K562 (cell line): ENCODE measurements around the gene FANCG. TPM values are rescaled to one million over a fixed set of nuclear protein-coding genes. Genes with fewer than 3 reads are reported as not detected.

Source experiments
- ATAC-seq: fragments of 200-7000 bp; cut with Tn5 transposase; 3 replicates; pipeline ENCODE4 v1.9.1; 2020; ENCODE audit warnings: moderate library complexity
- BruUV-seq: library from RNA; stranded (reverse); fragments of 400-500 nt; replicated peaks from 2 replicates; lab custom pipeline; 2021; lab: Mats Ljungman, UMichigan
- CTCF ChIA-PET: fragments of 300-600 bp; formaldehyde crosslinking; extraction: SDS; loops from one replicate; lab custom pipeline; 2021; ENCODE audit warnings: low intra/inter-chr PET ratio; lab: Yijun Ruan, JAX
- POLR2A ChIA-PET: fragments of 300-600, 350-650 bp; sonication (Branson Sonifier 250); formaldehyde crosslinking; extraction: SDS; loops from one replicate; lab custom pipeline; 2021; ENCODE audit warnings: antibody characterized with exemption, inconsistent platforms; lab: Yijun Ruan, JAX
- DNase-seq, 4 experiments: peaks; one replicate each; pipeline versions ENCODE4 v3.0.0 to v3.0.0-alpha.2; 2011 to 2018; ENCODE audit warnings: low spot score in 3 of 4, mixed read lengths in 3 of 4; ENCODE audit errors: extremely low read depth in 1 of 4
- FAIRE-seq: peaks from 2 replicates; lab custom pipeline; 2011; peaks lifted over from hg19 to GRCh38; lab: Jason Lieb, UNC
- H2AFZ ChIP-seq: 2 replicates; pipeline ENCODE4 v1.6.0; 2011; ENCODE audit warnings: low read depth, low read length, control low read depth, inconsistent platforms
- H3K27ac ChIP-seq: fragments of 200-600 bp; 3 replicates; pipeline ENCODE4 v1.8.0; 2011; ENCODE audit warnings: low read depth, mild to moderate bottlenecking, control low read depth, inconsistent platforms, low read length, moderate library complexity, mixed read lengths; ENCODE audit errors: extremely low read depth
- H3K27me3 ChIP-seq, 2 experiments: fragments of 300-600 bp in 1 of 2; 2 replicates in 1 of 2; 3 replicates in 1 of 2; pipeline versions ENCODE4 v1.6.0 to v1.8.0; 2011; ENCODE audit warnings: inconsistent platforms in 2 of 2, low read length in 2 of 2, mild to moderate bottlenecking in 1 of 2, mixed read lengths in 1 of 2, moderate library complexity in 1 of 2; ENCODE audit not compliant: control insufficient read depth in 2 of 2, insufficient read depth in 2 of 2
- H3K36me3 ChIP-seq: fragments of 300-600 bp; 3 replicates; pipeline ENCODE4 v1.8.0; 2011; ENCODE audit warnings: mild to moderate bottlenecking, low read length, inconsistent platforms; ENCODE audit not compliant: control insufficient read depth, insufficient read depth
- H3K4me1 ChIP-seq, 2 experiments: fragments of 200-600 bp in 1 of 2; replicated peaks in 1 of 2; 2 replicates in 1 of 2; 3 replicates in 1 of 2; pipeline versions ENCODE4 v1.5.1 to v1.8.0; 2011; ENCODE audit warnings: inconsistent platforms in 2 of 2, low read length in 2 of 2, mild to moderate bottlenecking in 1 of 2, mixed read lengths in 1 of 2, moderate library complexity in 1 of 2; ENCODE audit not compliant: control insufficient read depth in 2 of 2, insufficient read depth in 2 of 2
- H3K4me2 ChIP-seq: 2 replicates; pipeline ENCODE4 v1.6.1; 2011; ENCODE audit warnings: low read length, control low read depth, inconsistent platforms, mixed read lengths; ENCODE audit not compliant: insufficient read depth
- H3K4me3 ChIP-seq: fragments of 200-600 bp; sonication (generic), shearing (Covaris generic); 2 replicates; pipeline ENCODE4 v1.5.1; 2016; ENCODE audit warnings: control low read depth, inconsistent platforms
- H3K79me2 ChIP-seq: fragments of 200-600 bp; 3 replicates; pipeline ENCODE4 v1.8.0; 2011; ENCODE audit warnings: low read length, inconsistent platforms; ENCODE audit not compliant: control insufficient read depth, insufficient read depth
- H3K9ac ChIP-seq, 2 experiments: 2 replicates each; pipeline versions ENCODE4 v1.6.0 to v1.6.1; 2011; ENCODE audit warnings: low read depth in 2 of 2, low read length in 2 of 2, control low read depth in 1 of 2, inconsistent platforms in 1 of 2, mild to moderate bottlenecking in 1 of 2, mixed read lengths in 1 of 2; ENCODE audit not compliant: insufficient read depth in 1 of 2
- H3K9me1 ChIP-seq: one replicate; pipeline ENCODE4 v1.6.0; 2011; ENCODE audit warnings: inconsistent platforms, mild to moderate bottlenecking, low read length, moderate library complexity; ENCODE audit not compliant: control insufficient read depth, insufficient read depth
- H3K9me3 ChIP-seq: replicated peaks from 2 replicates; pipeline ENCODE4 v1.5.1; 2011; ENCODE audit warnings: low read depth, low read length, inconsistent platforms; ENCODE audit not compliant: control insufficient read depth, insufficient read depth
- H4K20me1 ChIP-seq: replicated peaks from 2 replicates; pipeline ENCODE4 v1.6.1; 2011; ENCODE audit warnings: low read length, inconsistent platforms, mixed read lengths; ENCODE audit not compliant: control insufficient read depth, insufficient read depth
- FOS ChIP-seq: IDR thresholded peaks from 3 replicates; pipeline ENCODE4 v1.6.1; 2011; ENCODE audit not compliant: insufficient read length; ENCODE audit errors: extremely low read depth
- SOX6 ChIP-seq: fragments of 450-650 bp; IDR thresholded peaks from 2 replicates; pipeline ENCODE4 v1.6.1; 2014; ENCODE audit warnings: mild to moderate bottlenecking
- SP2 ChIP-seq: IDR thresholded peaks from 2 replicates; pipeline ENCODE4 v1.6.1; 2011; ENCODE audit warnings: mild to moderate bottlenecking, low read depth, low read length, moderate library complexity; ENCODE audit not compliant: poor library complexity, severe bottlenecking; ENCODE audit errors: extremely low read depth
- TBP ChIP-seq: optimal IDR thresholded peaks from 2 replicates; pipeline ENCODE3; 2011; ENCODE audit warnings: low read depth, low read length, improper control_type of control experiment
- ZEB2 ChIP-seq: fragments of 450-650 bp; IDR thresholded peaks from 2 replicates; pipeline ENCODE4 v1.6.1; 2016
- ZNF134 ChIP-seq: fragments of 250-450 bp; sonication (Bioruptor Pico); conservative IDR thresholded peaks from 2 replicates; pipeline ENCODE4 v1.4.0; 2020
- ZNF507 ChIP-seq: conservative IDR thresholded peaks from 2 replicates; pipeline ENCODE4 v1.6.1; 2017; ENCODE audit warnings: missing genetic modification characterization, missing compliant biosample characterization
- WGBS: fragments of 100-300 bp; shearing (Covaris generic); methylation state at CpG from one replicate; pipeline ENCODE4 v1.1.6; 2016; ENCODE audit warnings: low coverage, mixed read lengths; ENCODE audit not compliant: insufficient coverage; ENCODE audit errors: missing lambda C conversion rate; 5-methylcytosine and 5-hydroxymethylcytosine counted together
- in situ Hi-C: fragments of 300-500 bp; cut with MboI; formaldehyde crosslinking; loops from 4 replicates; pipeline ENCODE4 v1.15.0; 2018; ENCODE audit warnings: inconsistent platforms, mixed read lengths
- intact Hi-C: fragments of 100-400 bp; cut with micrococcal nuclease; formaldehyde crosslinking; loops from 2 replicates; pipeline ENCODE4 v1.14.2; 2022
- polyA plus RNA-seq, 8 experiments: library from polyadenylated mRNA; depleted of rRNA in 4 of 8; stranded (reverse) in 5 of 8; unstranded in 3 of 8; fragments of >200 nt; fragmentation: Nextera tagmentation in 2 of 8; fragmentation: Illumina TruSeq in 1 of 8; extraction: Ambion mirVana in 2 of 8; extraction: Trizol in 1 of 8; gene quantifications; 2 replicates each; pipeline versions ENCODE4 v1.2.1 to v1.2.3, GENCODE V29; 2011 to 2014; ENCODE audit warnings: inconsistent platforms in 1 of 8, missing spikeins in 1 of 8
- total RNA-seq, 7 experiments: library from RNA; depleted of rRNA in 6 of 7; stranded (reverse); fragments of >200 nt in 6 of 7; fragmentation: Illumina TruSeq in 2 of 7; extraction: Trizol in 2 of 7; gene quantifications; 2 replicates each; pipeline versions ENCODE4 v1.2.1 to v1.2.3, GENCODE V29; 2011 to 2021; ENCODE audit warnings: low replicate concordance in 1 of 7
- TF ChIP-seq, protein P1 (sequence below), 2 experiments: fragments of 450-650 bp; formaldehyde crosslinking in 1 of 2; IDR thresholded peaks; 2 replicates each; pipeline versions ENCODE4 v1.4.0 to v1.6.1; 2014 to 2020; ENCODE audit warnings: mild to moderate bottlenecking in 2 of 2, borderline replicate concordance in 1 of 2, low read depth in 1 of 2

FANCG gene
- total and polyA plus RNA-seq, 9 of the 15 experiments (the other 6 are each of a cell fraction or from before 2014, with no cell fraction given) = 7.5 to 43.9 (median 31.0) TPM

DNA sequence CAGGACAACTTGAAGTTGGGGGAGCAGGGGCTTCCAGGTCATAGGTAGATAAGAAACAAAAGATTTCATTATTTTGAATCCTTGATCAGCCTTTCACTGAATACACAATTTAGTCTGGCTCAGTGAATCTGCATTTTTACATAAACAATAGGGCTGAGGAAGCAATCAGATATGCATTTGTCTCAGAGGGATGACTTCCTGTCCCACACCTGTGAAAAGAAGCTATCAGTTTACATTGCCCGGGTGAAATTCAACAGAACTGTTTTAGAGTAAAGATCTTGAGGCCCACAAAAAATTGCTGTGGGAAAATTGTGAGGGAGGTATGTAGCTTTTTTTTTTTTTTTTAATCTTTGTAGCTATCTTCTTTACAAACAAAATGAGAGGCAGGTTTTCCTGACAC lies 51.9 kb downstream of the FANCG start:
- 0% methylated on average over 1 of the region's 1 CpG for whole genome bisulfite sequencing
- in situ Hi-C loops = no loop called here
- CTCF ChIA-PET = no interaction called here

DNA sequence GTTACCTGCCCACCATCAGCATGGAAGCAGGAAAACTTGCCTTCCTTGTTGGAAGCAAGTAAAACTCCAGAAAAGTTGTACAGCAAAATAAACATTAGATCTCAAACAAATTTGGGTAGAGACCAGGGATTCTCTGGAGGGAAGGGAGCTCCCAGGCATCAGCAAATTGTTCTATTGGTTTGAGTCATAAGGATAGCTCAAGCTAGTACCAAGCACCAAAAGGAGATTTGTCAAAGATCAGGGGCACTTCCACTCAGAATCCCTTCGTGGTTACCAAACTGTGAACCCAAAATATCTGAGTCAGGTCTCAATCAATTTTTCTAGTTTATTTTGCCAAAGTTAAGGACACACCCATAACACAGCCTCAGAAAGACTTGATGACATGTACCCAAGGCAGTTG lies 52.4 kb downstream of the FANCG start:
- H3K36me3 ChIP-seq = no peaks in the 10 kb centered on the region; the same call in 2 of the 3 replicates
- in situ Hi-C loops = no loop called here
- FAIRE-seq (no peak), DNase-seq (no peak), ATAC-seq (peak; percentile 28; the same call in 1 of the 3 replicates)
- H4K20me1 ChIP-seq = no peaks in the 10 kb centered on the region
- ChIA-PET CTCF (no interaction called here), POLR2A (interaction anchor here (0.6 to 2.0 kb wide), 5 partner anchors 17 to 77 kb away, joined by 3 to 5 read pairs (median 4); no protein-coding TSS in a partner anchor)
- no peak overlapping the region for H3K9ac ChIP-seq
- peak overlapping the region; percentile 79; the same call in 1 of the 3 replicates for H3K27ac ChIP-seq
- no peaks in the 10 kb centered on the region for H3K9me1 ChIP-seq
- TF ChIP-seq TBP = no peak
- no peak for TF ChIP-seq FOS
- TF ChIP-seq, protein P1, sequence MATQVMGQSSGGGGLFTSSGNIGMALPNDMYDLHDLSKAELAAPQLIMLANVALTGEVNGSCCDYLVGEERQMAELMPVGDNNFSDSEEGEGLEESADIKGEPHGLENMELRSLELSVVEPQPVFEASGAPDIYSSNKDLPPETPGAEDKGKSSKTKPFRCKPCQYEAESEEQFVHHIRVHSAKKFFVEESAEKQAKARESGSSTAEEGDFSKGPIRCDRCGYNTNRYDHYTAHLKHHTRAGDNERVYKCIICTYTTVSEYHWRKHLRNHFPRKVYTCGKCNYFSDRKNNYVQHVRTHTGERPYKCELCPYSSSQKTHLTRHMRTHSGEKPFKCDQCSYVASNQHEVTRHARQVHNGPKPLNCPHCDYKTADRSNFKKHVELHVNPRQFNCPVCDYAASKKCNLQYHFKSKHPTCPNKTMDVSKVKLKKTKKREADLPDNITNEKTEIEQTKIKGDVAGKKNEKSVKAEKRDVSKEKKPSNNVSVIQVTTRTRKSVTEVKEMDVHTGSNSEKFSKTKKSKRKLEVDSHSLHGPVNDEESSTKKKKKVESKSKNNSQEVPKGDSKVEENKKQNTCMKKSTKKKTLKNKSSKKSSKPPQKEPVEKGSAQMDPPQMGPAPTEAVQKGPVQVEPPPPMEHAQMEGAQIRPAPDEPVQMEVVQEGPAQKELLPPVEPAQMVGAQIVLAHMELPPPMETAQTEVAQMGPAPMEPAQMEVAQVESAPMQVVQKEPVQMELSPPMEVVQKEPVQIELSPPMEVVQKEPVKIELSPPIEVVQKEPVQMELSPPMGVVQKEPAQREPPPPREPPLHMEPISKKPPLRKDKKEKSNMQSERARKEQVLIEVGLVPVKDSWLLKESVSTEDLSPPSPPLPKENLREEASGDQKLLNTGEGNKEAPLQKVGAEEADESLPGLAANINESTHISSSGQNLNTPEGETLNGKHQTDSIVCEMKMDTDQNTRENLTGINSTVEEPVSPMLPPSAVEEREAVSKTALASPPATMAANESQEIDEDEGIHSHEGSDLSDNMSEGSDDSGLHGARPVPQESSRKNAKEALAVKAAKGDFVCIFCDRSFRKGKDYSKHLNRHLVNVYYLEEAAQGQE (IDR thresholded peaks at IDR 0.05; ENCODE audit: borderline replicate concordance) = no peak
- TF ChIP-seq, protein P1 (CRISPR knock-in tag; IDR thresholded peaks at IDR 0.05; ENCODE audit: low read depth) = no peak
- no peak for TF ChIP-seq SP2
- TF ChIP-seq ZNF134 = no peak
- no peaks in the 10 kb centered on the region for H3K9me3 ChIP-seq
- no peak overlapping the region for H3K4me3 ChIP-seq
- H3K79me2 ChIP-seq = no peaks in the 10 kb centered on the region
- H2AFZ ChIP-seq = 0 out of 2 replicates have a peak overlapping the region, but pooled peaks have one; percentile 28
- WGBS = 10% methylated on average over 1 of the region's 1 CpG
- H3K27me3 ChIP-seq = no peaks in the 10 kb centered on the region
- intact Hi-C loops = no loop called here
- peaks cover 8 to 28% of the 10 kb centered on the region in 2 experiments; a peak in 4 of 5 replicates for H3K4me1 ChIP-seq
- no TSS peak for BruUV-seq
- H3K4me2 ChIP-seq = no peak overlapping the region

More for the DNA sequence above, 51.9 kb downstream of the FANCG start:
- Histone ChIP-seq H3K79me2 (no peaks in the 10 kb centered on the region), H3K36me3 (no peaks in the 10 kb centered on the region; the same call in 2 of the 3 replicates), H3K4me3 (no peak overlapping the region), H3K9ac (no peak overlapping the region), H3K27ac (peak overlapping the region; percentile 79; the same call in 1 of the 3 replicates), H3K4me2 (no peak overlapping the region), H2AFZ (no peak overlapping the region), H3K27me3 (no peaks in the 10 kb centered on the region), H3K9me1 (no peaks in the 10 kb centered on the region), H3K9me3 (no peaks in the 10 kb centered on the region)
- FAIRE-seq (no peak), DNase-seq (no peak)
- POLR2A ChIA-PET = interaction anchor here (1.0 kb wide), 1 partner anchor 18 kb away, joined by 4 read pairs; no protein-coding TSS in a partner anchor
- TF ChIP-seq ZNF507 (tag) (no peak), ZEB2 (peak; percentile 37; the same call in 1 of the 2 replicates), SOX6 (peak; percentile 49; the same call in 1 of the 2 replicates)
- TF ChIP-seq, all 486 proteins: peak for 2
- BruUV-seq = no TSS peak
- Histone ChIP-seq H4K20me1 (no peaks in the 10 kb centered on the region), H3K4me1 (peaks cover 8 to 28% of the 10 kb centered on the region in 2 experiments; a peak in 4 of 5 replicates)
- intact Hi-C loops = no loop called here
- ATAC-seq = no peak
